Astrocyte (in vitro differentiated cells and primary cell): ENCODE results near the gene LRRTM3. TPM values are rescaled to one million over a fixed set of nuclear protein-coding genes. Genes with fewer than 3 reads are reported as not detected.
A peak's percentile ranks its signal among the peaks of the same experiment; 100 is the strongest.

Experiments used
- DNase-seq: peaks from one replicate; pipeline ENCODE4 v3.0.0-alpha.2; 2010; ENCODE audit warnings: low read depth
- FAIRE-seq: peaks from 2 replicates; lab custom pipeline; 2011; peaks lifted over from hg19 to GRCh38; lab: Jason Lieb, UNC
- H2AFZ ChIP-seq: 2 replicates; pipeline ENCODE4 v1.6.0; 2012; ENCODE audit warnings: low read depth, low read length, inconsistent platforms
- H3K27ac ChIP-seq: 2 replicates; pipeline ENCODE4 v1.5.1; 2011; ENCODE audit warnings: low read depth, low read length, inconsistent platforms
- H3K27me3 ChIP-seq: 2 replicates; pipeline ENCODE4 v1.6.0; 2011; ENCODE audit warnings: low read length, inconsistent platforms; ENCODE audit not compliant: insufficient read depth
- H3K36me3 ChIP-seq: 2 replicates; pipeline ENCODE4 v1.5.1; 2011; ENCODE audit warnings: low read length, inconsistent platforms; ENCODE audit not compliant: insufficient read depth
- H3K4me1 ChIP-seq: 2 replicates; pipeline ENCODE4 v1.5.1; 2011; ENCODE audit warnings: low read length, inconsistent platforms; ENCODE audit not compliant: insufficient read depth
- H3K4me2 ChIP-seq: 2 replicates; pipeline ENCODE4 v1.6.0; 2012; ENCODE audit warnings: low read length, inconsistent platforms
- H3K4me3 ChIP-seq: 2 replicates; pipeline ENCODE4 v1.5.1; 2011; ENCODE audit warnings: low read depth, mild to moderate bottlenecking, low read length, inconsistent platforms; ENCODE audit not compliant: insufficient read depth
- H3K79me2 ChIP-seq: 2 replicates; pipeline ENCODE4 v1.6.0; 2012; ENCODE audit warnings: mild to moderate bottlenecking, low read length, inconsistent platforms; ENCODE audit not compliant: insufficient read depth
- H3K9ac ChIP-seq: 2 replicates; pipeline ENCODE4 v1.6.0; 2012; ENCODE audit warnings: mild to moderate bottlenecking, low read length, inconsistent platforms
- H3K9me3 ChIP-seq: 2 replicates; pipeline ENCODE4 v1.5.1; 2012; ENCODE audit warnings: low read depth, mild to moderate bottlenecking, low read length, inconsistent platforms; ENCODE audit not compliant: insufficient read depth
- H4K20me1 ChIP-seq: 2 replicates; pipeline ENCODE4 v1.6.0; 2012; ENCODE audit warnings: low read length, inconsistent platforms; ENCODE audit not compliant: insufficient read depth
- H3K27ac Mint-ChIP-seq: one replicate; pipeline ENCODE4 v1.8.0; 2021; ENCODE audit warnings: mild to moderate bottlenecking, mixed read lengths; ENCODE audit not compliant: unreplicated experiment
- H3K27me3 Mint-ChIP-seq: one replicate; pipeline ENCODE4 v1.8.0; 2021; ENCODE audit warnings: low read depth, mixed read lengths; ENCODE audit not compliant: unreplicated experiment
- H3K36me3 Mint-ChIP-seq: one replicate; pipeline ENCODE4 v1.8.0; 2021; ENCODE audit warnings: low read depth, mixed read lengths; ENCODE audit not compliant: unreplicated experiment
- H3K4me1 Mint-ChIP-seq: one replicate; pipeline ENCODE4 v1.8.0; 2021; ENCODE audit warnings: low read depth, mixed read lengths; ENCODE audit not compliant: unreplicated experiment
- H3K4me3 Mint-ChIP-seq: one replicate; pipeline ENCODE4 v1.8.0; 2021; ENCODE audit warnings: mild to moderate bottlenecking, moderate library complexity, mixed read lengths; ENCODE audit not compliant: unreplicated experiment
- H3K9me3 Mint-ChIP-seq: one replicate; pipeline ENCODE4 v1.8.0; 2021; ENCODE audit warnings: mild to moderate bottlenecking, mixed read lengths; ENCODE audit not compliant: unreplicated experiment
- EZH2 ChIP-seq: IDR thresholded peaks from 2 replicates; pipeline ENCODE4 v1.6.1; 2012; ENCODE audit warnings: mild to moderate bottlenecking, low read length, inconsistent platforms; ENCODE audit not compliant: insufficient read depth
- total RNA-seq: library from RNA; stranded (reverse); gene quantifications from 2 replicates; pipeline ENCODE4 v1.2.1, GENCODE V29; 2021
- TF ChIP-seq, protein P1 (sequence below): IDR thresholded peaks from 2 replicates; pipeline ENCODE4 v1.5.1; 2011; ENCODE audit warnings: low read depth, mild to moderate bottlenecking, inconsistent platforms, low read length, moderate library complexity; ENCODE audit not compliant: insufficient read depth

Gene LRRTM3
- total RNA-seq, 1 donor from 2014 or later, result 0.09 TPM

DNA sequence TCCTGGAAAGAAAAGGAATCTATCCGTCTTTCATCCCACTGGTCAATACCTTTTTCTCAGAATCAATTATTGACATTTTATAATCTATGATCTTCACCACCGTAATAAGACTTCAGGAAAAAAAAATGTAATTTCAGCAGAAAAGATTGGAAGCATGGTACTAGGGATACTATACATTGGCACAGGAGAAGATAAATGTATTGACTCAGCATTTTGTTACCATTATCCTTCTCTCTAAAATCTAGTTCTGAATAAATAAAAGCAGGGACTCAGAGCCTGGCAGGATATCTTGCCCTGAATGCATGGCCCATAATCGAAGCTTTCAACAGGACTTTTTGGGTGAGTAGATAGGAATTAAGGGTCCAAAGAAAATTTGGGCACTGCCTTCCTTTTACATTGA is 120.7 kb downstream of the LRRTM3 start:
- no peak for TF ChIP-seq EZH2
- TF ChIP-seq, protein P1, sequence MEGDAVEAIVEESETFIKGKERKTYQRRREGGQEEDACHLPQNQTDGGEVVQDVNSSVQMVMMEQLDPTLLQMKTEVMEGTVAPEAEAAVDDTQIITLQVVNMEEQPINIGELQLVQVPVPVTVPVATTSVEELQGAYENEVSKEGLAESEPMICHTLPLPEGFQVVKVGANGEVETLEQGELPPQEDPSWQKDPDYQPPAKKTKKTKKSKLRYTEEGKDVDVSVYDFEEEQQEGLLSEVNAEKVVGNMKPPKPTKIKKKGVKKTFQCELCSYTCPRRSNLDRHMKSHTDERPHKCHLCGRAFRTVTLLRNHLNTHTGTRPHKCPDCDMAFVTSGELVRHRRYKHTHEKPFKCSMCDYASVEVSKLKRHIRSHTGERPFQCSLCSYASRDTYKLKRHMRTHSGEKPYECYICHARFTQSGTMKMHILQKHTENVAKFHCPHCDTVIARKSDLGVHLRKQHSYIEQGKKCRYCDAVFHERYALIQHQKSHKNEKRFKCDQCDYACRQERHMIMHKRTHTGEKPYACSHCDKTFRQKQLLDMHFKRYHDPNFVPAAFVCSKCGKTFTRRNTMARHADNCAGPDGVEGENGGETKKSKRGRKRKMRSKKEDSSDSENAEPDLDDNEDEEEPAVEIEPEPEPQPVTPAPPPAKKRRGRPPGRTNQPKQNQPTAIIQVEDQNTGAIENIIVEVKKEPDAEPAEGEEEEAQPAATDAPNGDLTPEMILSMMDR, result no peak
- DNase-seq, result no peak
- no peaks in the 10 kb centered on the region for H3K4me1 ChIP-seq
- H3K36me3 Mint-ChIP-seq, result no peaks in the 10 kb centered on the region
- H3K27me3 ChIP-seq, result no peaks in the 10 kb centered on the region
- no peak overlapping the region for H3K4me2 ChIP-seq
- no peak for FAIRE-seq
- H3K9me3 ChIP-seq, result no peaks in the 10 kb centered on the region
- no peak overlapping the region for H2AFZ ChIP-seq
- no peaks in the 10 kb centered on the region for H4K20me1 ChIP-seq
- no peaks in the 10 kb centered on the region for H3K36me3 ChIP-seq
- H3K9me3 Mint-ChIP-seq, result no peaks in the 10 kb centered on the region
- no peak overlapping the region for H3K4me3 ChIP-seq
- H3K27ac Mint-ChIP-seq, result no peak overlapping the region
- no peaks in the 10 kb centered on the region for H3K27me3 Mint-ChIP-seq
- H3K79me2 ChIP-seq, result no peaks in the 10 kb centered on the region
- H3K9ac ChIP-seq, result no peak overlapping the region
- no peaks in the 10 kb centered on the region for H3K4me1 Mint-ChIP-seq
- no peak overlapping the region for H3K27ac ChIP-seq
- no peak overlapping the region for H3K4me3 Mint-ChIP-seq

DNA sequence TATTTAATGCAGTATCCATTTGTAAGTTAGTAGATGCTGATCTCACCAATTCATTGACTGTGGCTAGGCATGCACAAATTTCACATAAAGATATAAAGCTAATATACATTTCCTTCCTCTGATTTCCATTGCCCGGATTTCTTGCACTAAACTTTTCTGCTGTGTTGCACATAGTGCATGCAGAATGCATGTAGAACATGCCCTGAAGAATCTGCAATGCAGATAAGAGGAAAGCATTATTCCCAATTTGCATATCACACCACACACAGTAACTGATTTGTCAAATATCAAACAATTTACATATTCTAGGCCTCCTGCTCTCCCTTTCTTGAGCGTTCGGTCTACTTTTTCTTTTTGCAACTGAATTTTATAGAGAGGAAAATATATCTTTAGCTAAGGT is 124.2 kb downstream of the LRRTM3 start:
- Histone ChIP-seq H3K27me3 (no peaks in the 10 kb centered on the region), H3K79me2 (no peaks in the 10 kb centered on the region), H3K36me3 (no peaks in the 10 kb centered on the region), H3K27ac (no peak overlapping the region), H4K20me1 (no peaks in the 10 kb centered on the region), H3K9ac (no peak overlapping the region), H3K9me3 (no peaks in the 10 kb centered on the region), H2AFZ (no peak overlapping the region), H3K4me1 (no peaks in the 10 kb centered on the region), H3K4me2 (no peak overlapping the region), H3K4me3 (no peak overlapping the region)
- DNase-seq (no peak), FAIRE-seq (no peak)
- Mint-ChIP-seq H3K27ac (no peak overlapping the region), H3K36me3 (no peaks in the 10 kb centered on the region), H3K9me3 (no peaks in the 10 kb centered on the region), H3K4me1 (no peaks in the 10 kb centered on the region), H3K4me3 (no peak overlapping the region), H3K27me3 (no peaks in the 10 kb centered on the region)
- TF ChIP-seq EZH2, result no peak

DNA sequence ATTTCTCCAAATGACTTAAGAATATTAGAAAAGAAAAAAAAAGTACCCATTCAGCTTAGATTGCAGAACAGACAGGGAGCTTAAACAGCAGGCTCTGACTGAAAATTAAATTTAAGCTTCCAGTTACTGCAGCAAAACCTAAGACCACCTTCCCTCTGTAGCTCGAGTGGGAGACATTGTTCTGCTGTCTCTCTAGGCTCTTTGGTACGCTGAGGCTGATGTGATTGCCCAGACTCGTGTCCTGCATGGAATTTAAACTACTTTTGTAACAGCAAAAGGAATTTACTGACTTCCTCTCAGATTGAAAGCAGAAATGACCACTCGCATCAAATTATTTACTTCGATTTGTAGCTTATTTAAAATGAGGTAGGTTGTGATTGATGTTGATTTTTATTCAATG is 124.6 kb downstream of the LRRTM3 start:
- DNase-seq (no peak), FAIRE-seq (no peak)
- H3K4me3 Mint-ChIP-seq, result no peak overlapping the region
- Histone ChIP-seq H3K9ac (no peak overlapping the region), H3K27ac (no peak overlapping the region), H3K4me3 (no peak overlapping the region), H4K20me1 (no peaks in the 10 kb centered on the region), H3K27me3 (no peaks in the 10 kb centered on the region), H3K9me3 (no peaks in the 10 kb centered on the region), H3K4me1 (no peaks in the 10 kb centered on the region), H2AFZ (peak overlapping the region; percentile 24), H3K79me2 (no peaks in the 10 kb centered on the region), H3K4me2 (no peak overlapping the region), H3K36me3 (no peaks in the 10 kb centered on the region)
- H3K9me3 Mint-ChIP-seq, result no peaks in the 10 kb centered on the region
- H3K27ac Mint-ChIP-seq, result no peak overlapping the region
- H3K27me3 Mint-ChIP-seq, result no peaks in the 10 kb centered on the region
- TF ChIP-seq, protein P1, result no peak
- TF ChIP-seq EZH2, result no peak
- no peaks in the 10 kb centered on the region for H3K36me3 Mint-ChIP-seq
- no peaks in the 10 kb centered on the region for H3K4me1 Mint-ChIP-seq
